ENCODE data around the gene SNCG.
A peak's percentile ranks its signal among the peaks of the same experiment; 100 is the strongest.
"Not testable (repeated sequence)": the region's sequence is repeated elsewhere in the genome, so short reads cannot be mapped to it uniquely, and the experiment has no call there.

Gene SNCG

GRCh38 chr10:86945361-86946212, 12.8 kb upstream of the SNCG start:
- no peak for DNase-seq

DNA sequence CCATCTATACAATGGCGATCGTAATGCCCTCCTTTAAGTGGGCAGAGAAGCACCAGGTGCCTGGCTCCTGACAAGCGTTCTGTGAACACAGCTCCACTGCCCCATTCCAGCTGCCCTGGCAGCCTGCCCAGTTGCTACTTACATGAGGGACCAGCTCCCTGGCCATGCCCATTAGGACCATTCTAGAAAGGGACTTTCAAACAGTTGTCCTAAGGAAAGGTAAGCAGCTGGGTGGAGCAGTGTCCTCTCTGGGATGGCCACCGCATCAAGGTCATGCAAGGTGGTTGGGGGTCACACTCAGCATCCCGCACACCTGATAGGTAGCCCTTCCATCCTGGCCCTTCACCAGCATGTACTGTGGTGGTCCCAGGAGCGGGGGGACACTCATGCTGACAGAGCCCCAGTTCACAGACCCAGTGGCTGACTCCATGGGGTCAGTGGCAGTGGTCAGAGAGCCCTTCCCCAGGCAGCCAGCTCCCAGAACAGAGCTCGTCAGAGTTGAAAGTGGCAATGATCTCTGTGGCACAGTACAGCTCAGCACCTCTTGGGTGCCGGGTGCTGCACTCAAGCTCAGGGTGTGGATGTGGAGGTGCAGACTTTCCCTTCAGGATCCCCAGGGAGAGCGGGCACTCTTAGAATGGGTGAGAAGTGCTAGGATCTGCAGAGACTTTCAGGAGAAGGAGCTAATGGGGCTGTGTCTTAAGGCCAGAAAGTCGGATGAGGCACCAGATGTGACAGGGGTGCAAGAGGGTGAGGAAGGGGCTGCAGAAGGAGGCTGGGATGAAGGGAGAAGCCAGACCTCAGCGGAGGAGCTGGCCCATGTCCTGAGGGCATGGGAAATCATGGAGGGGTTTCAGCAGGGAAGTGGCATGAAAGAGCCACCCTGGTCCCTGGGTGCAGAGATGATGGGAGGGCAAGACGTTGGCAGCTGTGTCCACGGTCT, 11.9 kb upstream of the SNCG start:
- peak; percentile 64 for DNase-seq

DNA sequence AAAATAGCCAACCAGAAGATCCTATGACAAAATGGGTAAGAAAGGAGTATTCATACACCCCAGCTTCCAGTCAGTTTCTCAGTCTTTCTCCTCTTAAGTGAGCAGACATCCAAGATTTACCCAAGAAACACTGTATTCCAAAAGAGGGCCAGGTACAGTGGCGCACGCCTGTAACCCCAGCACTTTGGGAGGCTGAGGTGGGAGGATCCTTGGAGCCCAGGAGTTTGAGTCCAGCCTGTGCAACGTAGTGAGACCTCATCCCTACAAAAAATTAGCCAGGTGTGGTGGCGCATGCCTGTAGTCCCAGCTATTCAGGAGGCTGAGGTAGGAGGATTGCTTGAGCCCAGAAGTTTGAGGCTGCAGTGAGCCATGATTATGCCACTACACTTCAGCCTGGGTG, 10.6 kb upstream of the SNCG start:
- not testable (repeated sequence) for DNase-seq

- no peak for DNase-seq
These were observed 8.1 kb upstream of the SNCG start for GRCh38 chr10:86950349-86950748.

- DNase-seq = no peak
These were observed 7.1 kb upstream of the SNCG start for GRCh38 chr10:86951184-86951761.

DNA sequence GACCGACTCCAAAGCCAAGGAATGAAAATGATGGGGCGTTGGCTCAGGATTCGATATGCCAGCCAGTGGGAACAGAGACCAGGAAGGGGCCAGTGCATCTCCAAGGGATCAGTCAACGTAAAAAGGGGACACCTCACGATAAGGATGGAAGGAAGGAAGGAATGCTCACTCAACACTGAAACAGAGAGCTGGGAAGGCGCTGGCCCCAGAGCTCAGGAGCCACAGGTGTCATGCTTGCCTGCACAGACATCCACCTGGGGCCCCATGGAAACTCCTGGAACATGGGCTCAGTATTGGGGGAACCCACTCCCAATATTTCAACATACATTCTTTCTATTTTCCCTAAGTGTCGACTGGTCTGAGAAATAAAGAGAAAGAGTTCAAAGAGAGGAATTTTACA, 6.3 kb upstream of the SNCG start:
- DNase-seq = no peak

GRCh38 chr10:86952697-86953096, 5.7 kb upstream of the SNCG start:
- DNase-seq = not testable (repeated sequence)

- no peak for DNase-seq
These were observed 4.4 kb upstream of the SNCG start for GRCh38 chr10:86953747-86954680.

GRCh38 chr10:86954681-86955500, 3.5 kb upstream of the SNCG start:
- DNase-seq = no peak

DNA sequence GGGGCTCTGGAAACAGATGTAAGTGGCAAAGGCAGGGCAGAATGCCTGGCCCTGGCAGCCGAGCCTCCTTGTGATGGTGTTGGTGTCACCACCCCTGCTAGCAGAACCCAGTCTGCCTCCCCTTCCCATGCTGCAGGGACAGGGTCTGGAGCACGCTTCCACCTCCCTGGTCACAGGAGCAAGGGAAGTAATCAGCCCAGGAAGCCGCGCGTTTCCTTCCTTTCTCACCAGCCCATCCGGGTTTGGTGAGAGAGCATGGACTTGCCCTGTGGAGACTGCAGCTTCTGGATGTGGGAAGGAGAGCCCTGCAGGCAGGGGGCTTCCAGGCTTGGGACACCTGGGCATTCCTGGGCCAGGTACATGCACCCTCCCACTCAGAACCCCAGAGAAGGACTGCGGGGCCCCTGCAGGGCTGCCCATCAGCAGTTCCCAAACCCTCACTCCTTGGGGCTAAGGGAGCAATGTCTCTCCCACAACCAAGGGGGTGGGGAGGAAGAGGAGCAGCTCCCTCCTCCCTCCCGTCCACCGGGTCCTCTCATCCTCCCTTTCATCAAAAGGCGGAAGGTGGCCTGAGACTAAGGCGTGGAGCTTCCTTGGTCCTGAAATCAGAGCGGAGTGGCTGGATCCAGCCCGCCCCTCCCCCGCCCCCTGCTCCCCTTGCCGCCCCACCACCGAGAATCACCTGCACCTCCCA, 2.8 kb upstream of the SNCG start:
- no peak for DNase-seq

DNA sequence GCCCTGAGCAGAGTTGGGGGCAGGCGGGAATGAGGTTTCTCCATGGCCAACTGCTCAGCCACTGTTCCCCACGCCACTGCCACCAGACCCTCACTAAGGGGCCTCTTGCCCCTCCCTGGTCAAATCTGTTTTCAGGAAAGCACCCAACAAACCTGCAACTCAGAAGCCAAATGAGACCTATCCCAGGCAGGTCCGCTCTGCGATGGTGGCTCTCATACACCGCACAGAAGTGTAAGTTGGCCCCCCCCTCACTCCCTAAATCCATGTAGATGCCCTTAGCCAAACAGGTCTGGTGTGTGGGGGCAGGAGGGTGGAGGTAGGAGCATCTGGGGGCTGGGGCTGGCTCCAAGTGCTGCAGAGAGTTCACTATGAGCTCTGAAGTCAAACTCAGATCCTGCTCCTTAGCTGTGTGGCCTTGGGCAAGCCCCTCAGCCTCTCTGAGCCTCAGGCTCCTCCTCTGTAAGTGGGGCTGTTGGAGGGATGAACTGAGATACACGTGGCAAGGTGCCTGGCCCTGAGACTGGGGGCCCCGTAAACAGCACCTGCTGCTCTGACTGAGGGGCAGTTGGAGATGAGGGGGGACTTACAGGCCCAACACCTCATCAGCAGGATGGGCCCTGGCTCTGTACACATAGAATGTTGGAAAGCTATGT, 2.1 kb upstream of the SNCG start:
- DNase-seq = no peak

- no peak for DNase-seq
These were observed 1.5 kb upstream of the SNCG start for GRCh38 chr10:86956848-86957448.

- DNase-seq = no peak
These were observed 806 bp upstream of the SNCG start, which contains the start of gene MMRN2 for GRCh38 chr10:86957471-86958115. MMRN2 (minus strand) TSS chr10:86957615; CDS start chr10:86957541, 74 bp downstream.

DNA sequence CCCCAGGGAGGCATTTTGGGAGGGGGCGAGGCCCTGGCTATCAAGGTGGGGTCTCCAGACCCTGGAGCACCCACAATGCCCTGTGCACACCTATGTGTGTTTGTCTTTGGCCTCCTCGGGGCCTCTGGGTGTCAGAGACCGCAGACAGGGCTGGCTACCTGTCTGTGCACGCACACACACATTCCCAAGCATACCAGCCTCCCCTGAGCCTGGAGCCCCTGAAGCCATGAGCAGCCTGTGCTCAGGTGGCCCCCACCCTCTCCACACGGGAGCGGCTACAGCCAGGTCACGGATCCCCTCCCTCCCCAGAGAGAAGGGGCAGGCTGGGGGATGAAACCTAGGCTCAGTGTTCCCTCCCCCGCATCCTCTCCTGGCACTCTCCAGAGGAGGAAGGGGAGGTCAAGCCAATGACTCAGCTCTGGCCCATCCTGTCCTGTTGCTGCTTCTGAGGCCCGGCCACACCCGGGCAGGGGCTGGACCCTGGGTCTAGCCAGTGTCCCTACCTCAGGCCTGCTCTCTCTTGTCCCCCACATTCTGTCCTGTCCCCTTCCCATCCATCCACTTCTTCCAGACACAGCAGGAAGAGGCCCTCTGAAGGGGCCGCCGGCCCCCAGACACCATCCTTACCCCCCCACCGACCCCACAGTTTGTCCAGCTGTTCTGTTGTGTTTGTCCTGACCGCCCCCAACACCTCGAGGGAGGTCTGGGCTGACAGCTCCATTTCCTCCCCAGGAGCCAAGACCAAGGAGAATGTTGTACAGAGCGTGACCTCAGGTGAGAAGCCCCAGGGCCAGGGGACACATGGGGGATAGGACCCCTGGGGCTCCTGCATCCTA, 720 bp downstream of the SNCG start:
- DNase-seq = no peak

- no peak for DNase-seq
These were observed 1.3 kb downstream of the SNCG start for GRCh38 chr10:86959737-86960002.

GRCh38 chr10:86960003-86960862, 1.8 kb downstream of the SNCG start:
- DNase-seq = no peak

GRCh38 chr10:86960863-86961434, 2.5 kb downstream of the SNCG start:
- no peak for DNase-seq

All from SHP77 treated with DMSO at 0.1 percent for 48 hours (cell line).